Activated CD8-positive, alpha-beta T cell treated with anti-CD3 and anti-CD28 coated beads for 36 hours (primary cell): ENCODE measurements around the gene SPNS2. TPM values are rescaled to one million over a fixed set of nuclear protein-coding genes. Genes with fewer than 3 reads are reported as not detected.

Source experiments
- ATAC-seq: fragments of 200-7000 bp; cut with Tn5 transposase; one replicate; pipeline ENCODE4 v1.10.0; 2021; ENCODE audit warnings: mild to moderate bottlenecking, moderate library complexity
- CTCF ChIA-PET: fragments of 350-600 bp; sonication (Branson Sonifier 250); formaldehyde crosslinking; loops from one replicate; lab custom pipeline; 2021; ENCODE audit warnings: antibody characterized with exemption; lab: Charles Lee
- POLR2A ChIA-PET: fragments of 350-600 bp; sonication (Branson Sonifier 250); formaldehyde crosslinking; loops from one replicate; lab custom pipeline; 2021; ENCODE audit warnings: antibody characterized with exemption; lab: Charles Lee
- DNase-seq: peaks from one replicate; pipeline ENCODE4 v3.0.0-alpha.2; 2020
- H3K27ac Mint-ChIP-seq: one replicate; pipeline ENCODE4 v1.8.0; 2021; ENCODE audit warnings: mild to moderate bottlenecking, mixed read lengths
- H3K27me3 Mint-ChIP-seq: one replicate; pipeline ENCODE4 v1.8.0; 2021; ENCODE audit warnings: mixed read lengths
- H3K36me3 Mint-ChIP-seq: one replicate; pipeline ENCODE4 v1.8.0; 2021; ENCODE audit warnings: low read depth, mixed read lengths
- H3K4me1 Mint-ChIP-seq: one replicate; pipeline ENCODE4 v1.8.0; 2021; ENCODE audit warnings: low read depth, mixed read lengths
- H3K4me3 Mint-ChIP-seq: one replicate; pipeline ENCODE4 v1.8.0; 2021; ENCODE audit warnings: mild to moderate bottlenecking, moderate library complexity, mixed read lengths
- H3K9me3 Mint-ChIP-seq: one replicate; pipeline ENCODE4 v1.8.0; 2021; ENCODE audit warnings: mixed read lengths
- CTCF ChIP-seq: fragments of 200-600 bp; IDR thresholded peaks from one replicate; pipeline ENCODE4 v1.8.0; 2022; ENCODE audit warnings: antibody characterized with exemption, mild to moderate bottlenecking
- intact Hi-C: fragments of 100-400 bp; cut with micrococcal nuclease; formaldehyde crosslinking; loops from one replicate; pipeline ENCODE4 v1.10.0; 2022
- total RNA-seq, 2 experiments: library from RNA; stranded (reverse); gene quantifications; one replicate each; pipeline ENCODE4 v1.2.3, GENCODE V29; 2021

SPNS2 gene
- total RNA-seq, 2 experiments from 2014 or later, result 0.95 to 1.2 TPM

DNA sequence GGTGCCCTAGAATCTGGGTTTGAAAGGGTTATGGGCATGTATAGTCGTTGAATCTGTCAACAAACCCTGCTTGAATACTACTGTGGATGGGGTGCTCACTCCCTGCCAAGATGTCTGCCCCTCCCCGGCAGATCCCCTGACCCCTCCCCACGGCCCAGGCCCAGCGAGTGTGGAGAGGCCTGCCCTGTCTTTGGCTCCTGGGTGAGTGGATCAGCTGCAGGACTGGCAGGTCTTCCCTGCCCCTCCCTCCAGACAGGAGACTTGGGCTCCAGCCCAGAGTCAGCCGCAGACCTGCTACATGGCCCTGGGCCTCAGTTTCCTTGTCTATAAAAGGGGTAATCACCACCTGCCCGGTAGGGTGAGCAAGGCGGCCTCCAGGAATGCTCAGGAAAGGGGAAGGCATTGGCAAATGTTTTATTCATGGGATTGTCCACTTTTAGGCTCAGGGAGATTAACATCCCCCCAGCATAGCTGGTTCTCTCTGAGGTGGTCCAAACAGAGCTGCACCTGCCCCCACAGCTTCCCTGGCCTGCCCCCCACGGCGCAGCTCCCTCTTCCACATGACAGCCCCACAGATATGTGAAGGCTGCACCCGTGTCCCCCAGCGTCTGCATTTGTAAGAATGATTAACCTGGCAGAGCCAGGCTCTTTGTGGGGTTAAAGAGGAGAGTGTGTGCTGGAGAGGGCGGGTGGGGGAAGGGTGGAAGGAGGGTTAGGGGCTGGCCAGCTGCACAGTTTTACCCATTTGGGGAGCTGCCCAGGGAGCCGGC is 18.5 kb upstream of the SPNS2 start:
- DNase-seq, result no peak
- peak overlapping the region; percentile 52 for H3K27ac Mint-ChIP-seq
- TF ChIP-seq CTCF, result no peak

DNA sequence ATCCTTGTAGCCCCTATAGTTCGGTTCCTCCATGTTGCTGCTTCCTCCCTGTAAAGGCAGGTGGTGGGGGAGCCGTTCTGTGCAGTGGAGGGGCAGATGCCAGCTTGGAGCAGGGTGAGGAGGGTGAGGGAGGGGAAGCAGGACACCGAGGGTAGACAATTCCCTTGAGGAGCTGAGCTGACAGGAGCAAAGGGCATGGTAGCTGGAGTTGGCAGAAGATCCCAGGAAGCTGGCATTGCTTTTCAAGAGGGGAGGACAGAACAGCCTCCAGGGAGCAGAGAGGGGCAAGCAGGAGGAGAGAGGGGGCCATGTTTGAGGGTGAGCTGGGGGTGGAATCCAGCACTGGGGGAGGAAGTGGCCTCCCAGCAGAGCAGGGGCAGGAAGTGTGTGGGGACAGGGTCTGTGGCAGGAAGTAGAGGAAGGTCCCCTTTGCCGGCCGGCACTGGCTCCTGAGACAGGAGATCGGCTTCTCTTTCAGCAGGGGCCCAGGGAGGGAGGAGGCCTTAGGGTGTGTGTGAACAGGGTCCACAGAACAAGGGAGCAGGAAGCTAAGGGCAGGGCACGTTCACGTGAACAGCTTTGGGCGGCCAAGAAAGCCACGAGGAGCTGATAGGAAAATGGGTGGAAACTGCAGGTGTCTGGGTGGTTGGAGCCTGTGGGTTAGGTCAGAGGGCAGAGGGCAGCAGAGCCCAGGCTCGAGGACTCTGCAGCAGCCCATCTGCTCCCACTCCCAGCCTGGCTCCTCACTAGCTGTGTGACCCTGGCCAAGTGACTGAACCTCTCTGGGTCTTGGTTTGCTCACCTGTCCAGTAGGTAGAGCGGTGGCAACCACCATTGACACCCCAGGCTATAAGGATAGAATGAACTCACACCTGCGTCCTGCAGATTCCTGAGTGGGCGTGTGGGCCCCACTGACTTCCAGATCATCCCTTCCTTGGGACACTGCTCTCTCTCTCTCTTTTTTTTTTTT is 17.5 kb upstream of the SPNS2 start:
- intact Hi-C loops, result no loop called here
- peak; percentile 92 for ATAC-seq
- Mint-ChIP-seq H3K4me1 (peaks cover 53% of the 10 kb centered on the region), H3K36me3 (peaks cover 2% of the 10 kb centered on the region), H3K27me3 (no peaks in the 10 kb centered on the region), H3K27ac (peak overlapping the region; percentile 98), H3K9me3 (no peaks in the 10 kb centered on the region), H3K4me3 (peak overlapping the region; percentile 72)
- DNase-seq, result peak; percentile 75
- POLR2A ChIA-PET, result interaction anchor here (0.8 to 2.0 kb wide), 6 partner anchors 9 to 44 kb away, joined by 3 to 5 read pairs (median 4); no protein-coding TSS in a partner anchor
- CTCF ChIA-PET, result interaction anchor here (0.8 to 1.7 kb wide), 3 partner anchors 13 to 85 kb away, joined by 3 to 7 read pairs (median 3); no protein-coding TSS in a partner anchor
- no peak for TF ChIP-seq CTCF

More for the DNA sequence above, 18.5 kb upstream of the SPNS2 start:
- H3K9me3 Mint-ChIP-seq, result no peaks in the 10 kb centered on the region
- H3K27me3 Mint-ChIP-seq, result no peaks in the 10 kb centered on the region
- POLR2A ChIA-PET, result interaction anchor here (1.0 to 2.0 kb wide), 3 partner anchors 30 to 86 kb away, joined by 3 to 5 read pairs (median 4); no protein-coding TSS in a partner anchor
- CTCF ChIA-PET, result interaction anchor here (1.7 kb wide), 1 partner anchor 87 kb away, joined by 7 read pairs; no protein-coding TSS in a partner anchor
- no peak for ATAC-seq
- H3K4me1 Mint-ChIP-seq, result peaks cover 49% of the 10 kb centered on the region
- H3K36me3 Mint-ChIP-seq, result peaks cover 2% of the 10 kb centered on the region
- intact Hi-C loops, result no loop called here
- H3K4me3 Mint-ChIP-seq, result no peak overlapping the region

DNA sequence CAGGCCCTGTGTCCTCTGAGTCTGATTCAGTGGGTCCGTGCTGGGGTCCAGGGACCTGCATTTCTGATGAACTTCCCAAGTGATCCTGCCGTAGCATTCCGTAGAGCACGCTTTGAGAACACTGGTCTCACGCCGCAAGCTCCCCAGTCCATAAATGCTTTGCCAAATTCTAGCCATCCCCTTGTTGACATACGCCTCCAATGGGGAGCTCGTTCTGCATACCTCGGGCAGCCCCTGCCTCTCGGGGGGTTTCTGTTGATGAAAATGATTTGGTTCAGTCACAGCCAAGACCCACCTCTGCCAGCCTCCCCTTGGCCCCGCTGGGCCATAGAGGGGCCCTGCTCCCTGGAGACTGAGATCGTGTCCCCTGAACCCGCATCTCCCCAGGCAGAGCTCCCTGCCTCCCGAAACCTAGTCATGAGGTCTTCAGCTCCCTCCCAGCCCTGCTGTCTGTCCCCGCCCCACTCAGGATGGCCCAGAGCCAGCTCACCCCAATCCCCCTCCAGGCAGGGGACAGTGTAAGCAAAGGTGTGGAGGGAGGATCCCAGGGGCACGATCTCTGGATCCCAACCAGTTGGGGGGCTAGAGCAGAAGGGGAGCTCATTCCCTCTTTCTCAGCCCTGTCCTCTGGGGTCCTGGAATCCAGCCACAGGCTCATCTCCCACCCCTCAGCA is 16.2 kb upstream of the SPNS2 start:
- ChIA-PET POLR2A (interaction anchor here (0.9 to 2.0 kb wide), 3 partner anchors 11 to 46 kb away, joined by 3 to 4 read pairs (median 4); no protein-coding TSS in a partner anchor), CTCF (interaction anchor here (1.4 kb wide), 1 partner anchor 84 kb away, joined by 5 read pairs; no protein-coding TSS in a partner anchor)
- Mint-ChIP-seq H3K4me3 (no peak overlapping the region), H3K27me3 (no peaks in the 10 kb centered on the region), H3K36me3 (peaks cover 2% of the 10 kb centered on the region), H3K4me1 (peaks cover 58% of the 10 kb centered on the region), H3K27ac (peak overlapping the region; percentile 8), H3K9me3 (no peaks in the 10 kb centered on the region)
- TF ChIP-seq CTCF, result no peak
- no peak for ATAC-seq
- intact Hi-C loops, result no loop called here
- DNase-seq, result no peak

DNA sequence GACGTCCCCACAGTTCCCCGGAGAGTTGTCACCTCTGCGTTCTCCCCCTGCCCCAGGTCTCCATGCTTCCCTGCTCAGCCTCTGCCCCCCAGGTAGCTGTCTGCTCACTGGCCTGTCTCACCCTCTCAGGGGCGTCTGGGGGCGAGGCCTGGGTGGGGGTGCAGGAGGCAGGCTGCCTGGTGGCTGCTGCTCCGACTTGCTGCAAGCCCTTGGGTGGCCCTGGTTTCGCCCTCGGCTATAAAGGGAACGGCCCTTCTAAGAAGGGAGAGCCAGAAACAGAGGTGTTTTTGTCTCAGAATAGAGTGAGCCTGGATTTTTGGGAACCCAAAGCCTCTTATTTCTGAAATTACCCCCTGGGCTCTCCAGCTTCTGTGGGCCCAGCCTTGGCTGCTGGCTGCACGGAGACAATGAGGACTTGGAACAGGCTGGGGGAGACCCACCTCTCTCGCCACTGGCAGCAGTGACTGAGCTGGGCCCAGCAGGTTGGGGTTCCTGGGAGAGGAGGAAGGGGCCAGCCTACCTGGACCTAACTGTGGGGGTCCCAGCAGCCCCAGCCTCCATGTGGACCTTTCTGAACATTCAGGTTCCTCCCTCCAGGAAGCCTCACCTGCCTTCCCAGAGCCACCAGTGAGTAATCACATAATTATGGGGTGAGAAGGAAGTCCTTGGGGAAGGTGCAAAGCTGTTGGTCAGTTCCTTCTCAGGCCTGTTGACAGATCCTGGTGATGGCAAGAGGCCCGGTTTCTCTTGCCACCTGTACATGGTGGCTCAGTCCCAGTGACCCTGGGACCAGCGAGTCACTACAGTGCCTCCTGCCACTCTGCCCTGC is 15.5 kb upstream of the SPNS2 start:
- no peak for TF ChIP-seq CTCF
- ChIA-PET CTCF (interaction anchor here (1.4 kb wide), 1 partner anchor 83 kb away, joined by 5 read pairs; no protein-coding TSS in a partner anchor), POLR2A (no interaction called here)
- no peak for ATAC-seq
- H3K27ac Mint-ChIP-seq, result peak overlapping the region; percentile 15
- H3K4me1 Mint-ChIP-seq, result peaks cover 58% of the 10 kb centered on the region
- H3K4me3 Mint-ChIP-seq, result no peak overlapping the region
- peaks cover 2% of the 10 kb centered on the region for H3K36me3 Mint-ChIP-seq
- intact Hi-C loops, result no loop called here
- H3K9me3 Mint-ChIP-seq, result no peaks in the 10 kb centered on the region
- H3K27me3 Mint-ChIP-seq, result no peaks in the 10 kb centered on the region
- no peak for DNase-seq
